Cerebellar cortex (tissue), 1 donor: Measurements from ENCODE around the gene RGS7BP.
"Not testable (repeated sequence)": the region's sequence is repeated elsewhere in the genome, so short reads cannot be mapped to it uniquely, and the experiment has no call there.

ENCODE experiments used
- DNase-seq: peaks from one replicate; pipeline ENCODE4 v3.0.0-alpha.2; 2015; ENCODE audit warnings: low spot score

Gene RGS7BP

DNA sequence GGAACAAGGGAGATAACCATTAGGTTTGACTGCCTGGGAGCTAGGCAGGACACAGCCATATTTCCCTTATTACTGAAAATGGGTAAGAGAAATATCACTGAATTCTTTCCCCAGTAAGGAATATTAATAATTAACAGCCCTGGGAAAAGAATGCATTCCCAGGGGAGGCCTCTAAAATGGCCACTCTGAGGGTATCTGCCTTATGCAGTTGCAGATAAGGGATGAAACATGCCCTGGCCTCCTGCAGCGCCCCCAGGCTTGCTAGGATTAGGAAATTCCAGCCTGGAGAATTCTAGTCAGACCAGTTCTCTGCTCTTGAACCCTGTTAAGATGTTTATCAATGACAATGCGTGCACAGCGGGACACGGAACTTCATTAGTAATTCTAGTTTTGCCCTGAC is 52.8 kb downstream of the RGS7BP start:
- not testable (repeated sequence) for DNase-seq

DNA sequence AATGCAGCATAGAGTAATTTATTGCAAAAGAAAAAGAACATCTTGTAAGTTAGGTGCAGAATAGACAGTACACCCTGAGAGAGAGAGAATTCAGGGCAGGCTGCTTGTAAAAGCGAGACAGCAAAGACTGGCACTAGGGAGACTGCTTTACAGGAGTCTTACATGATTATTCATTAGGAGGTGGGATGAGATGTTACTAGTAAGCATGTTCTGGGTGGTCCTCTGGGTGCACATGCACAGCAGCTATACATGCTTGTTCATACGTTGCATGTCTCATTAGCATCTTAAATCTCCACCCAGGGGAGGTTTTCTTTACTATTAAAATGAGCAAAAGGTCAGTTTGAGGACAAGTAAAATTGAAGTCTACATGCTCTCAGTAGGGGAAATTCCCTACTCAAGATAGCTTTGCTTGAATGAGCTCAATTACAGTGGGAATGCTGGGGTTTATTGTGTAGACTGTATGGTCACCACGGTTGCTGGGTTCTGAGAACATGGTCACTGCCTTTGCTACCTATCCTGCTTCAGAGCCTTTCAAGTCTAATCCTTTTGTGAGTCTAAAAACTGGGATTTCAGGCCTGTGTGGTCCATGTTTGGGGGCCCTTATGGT is 60.6 kb downstream of the RGS7BP start:
- DNase-seq: no peak

DNA sequence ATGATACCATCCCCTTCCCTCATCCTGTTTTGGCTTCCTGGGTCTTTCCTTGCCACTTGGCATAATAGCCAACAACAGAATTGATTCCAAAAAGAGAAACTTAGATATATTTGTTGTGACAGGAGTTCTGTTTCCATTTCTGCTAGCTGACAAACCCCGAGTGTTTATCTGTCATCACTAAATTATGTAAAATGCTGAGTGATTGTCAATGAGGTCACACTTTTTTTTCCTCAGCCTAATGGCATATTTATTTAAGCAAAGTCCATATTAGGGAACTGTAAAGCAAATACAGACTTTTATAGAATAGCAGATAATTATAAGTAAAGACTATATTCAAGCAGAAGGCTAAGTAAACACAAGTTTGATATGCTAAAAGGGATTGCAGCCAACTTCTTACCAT is 64.0 kb downstream of the RGS7BP start:
- no peak for DNase-seq

DNA sequence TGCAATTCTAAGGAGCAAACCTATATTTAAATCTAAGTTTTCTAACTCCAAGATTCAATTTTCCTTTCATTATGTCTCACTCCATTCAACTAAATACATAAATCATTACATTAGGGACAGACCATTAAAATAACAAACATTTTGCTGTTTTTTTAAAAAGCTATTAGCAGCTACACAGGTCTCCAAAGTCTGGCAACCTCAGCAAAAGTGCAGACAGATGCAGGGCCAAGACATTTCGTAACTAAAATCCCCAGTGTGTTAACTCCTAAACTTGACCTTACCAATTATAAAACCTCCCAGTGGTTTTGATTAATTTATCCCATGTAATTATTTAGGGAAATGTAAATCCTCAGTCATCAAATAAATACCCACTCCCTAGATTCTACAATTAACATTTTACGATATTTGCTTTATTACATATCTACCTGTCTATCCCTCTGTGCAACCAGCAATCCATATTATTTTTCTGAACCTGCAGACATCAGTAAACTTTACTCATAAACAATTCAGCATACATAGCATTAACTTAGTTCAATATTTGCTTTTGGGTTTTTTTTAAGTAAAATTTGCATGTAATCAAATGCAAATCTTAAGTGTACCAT is 64.7 kb downstream of the RGS7BP start:
- no peak for DNase-seq

- DNase-seq: no peak
Measured at GRCh38 chr5:64575561-64575960, 69.7 kb downstream of the RGS7BP start.

DNA sequence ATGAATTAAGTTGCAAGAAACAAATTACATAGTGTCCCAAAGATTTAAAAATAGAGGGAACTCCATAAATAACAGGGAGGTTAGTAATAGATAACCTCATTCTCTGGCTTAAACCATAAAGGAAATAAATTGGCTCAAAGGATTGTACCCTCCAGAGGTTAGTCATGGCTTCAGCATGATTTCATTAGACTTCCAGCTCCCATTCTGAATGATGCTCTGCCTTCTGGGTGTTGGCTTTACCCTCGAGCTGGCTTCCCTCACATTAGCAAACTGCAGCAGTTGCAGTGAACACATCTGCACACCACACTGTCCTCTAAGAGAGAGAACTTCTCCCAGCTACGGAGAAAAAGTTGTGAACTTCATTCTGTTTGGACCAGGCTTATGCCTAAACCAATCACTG is 70.4 kb downstream of the RGS7BP start:
- no peak for DNase-seq

DNA sequence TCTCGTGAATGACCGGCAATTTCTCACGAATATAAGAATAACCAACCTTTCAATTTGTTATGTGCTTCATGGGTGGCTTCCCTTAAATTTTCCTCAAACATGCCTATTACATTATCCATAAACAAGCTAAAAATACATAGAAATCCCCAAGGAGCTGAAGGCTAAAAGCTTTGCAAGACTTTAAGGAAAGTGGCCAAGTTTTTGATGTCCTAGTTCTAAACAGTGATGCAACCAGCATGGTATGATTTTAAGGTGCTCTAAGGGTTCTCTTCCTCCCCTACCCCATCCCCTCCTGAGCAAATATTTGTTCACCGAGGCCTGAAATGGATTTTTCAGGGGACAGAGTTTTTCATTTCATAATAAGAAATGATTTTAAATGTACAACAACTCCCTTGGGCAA is 79.8 kb downstream of the RGS7BP start:
- DNase-seq: no peak

GRCh38 chr5:64587370-64587769 is 81.6 kb downstream of the RGS7BP start:
- no peak for DNase-seq

DNA sequence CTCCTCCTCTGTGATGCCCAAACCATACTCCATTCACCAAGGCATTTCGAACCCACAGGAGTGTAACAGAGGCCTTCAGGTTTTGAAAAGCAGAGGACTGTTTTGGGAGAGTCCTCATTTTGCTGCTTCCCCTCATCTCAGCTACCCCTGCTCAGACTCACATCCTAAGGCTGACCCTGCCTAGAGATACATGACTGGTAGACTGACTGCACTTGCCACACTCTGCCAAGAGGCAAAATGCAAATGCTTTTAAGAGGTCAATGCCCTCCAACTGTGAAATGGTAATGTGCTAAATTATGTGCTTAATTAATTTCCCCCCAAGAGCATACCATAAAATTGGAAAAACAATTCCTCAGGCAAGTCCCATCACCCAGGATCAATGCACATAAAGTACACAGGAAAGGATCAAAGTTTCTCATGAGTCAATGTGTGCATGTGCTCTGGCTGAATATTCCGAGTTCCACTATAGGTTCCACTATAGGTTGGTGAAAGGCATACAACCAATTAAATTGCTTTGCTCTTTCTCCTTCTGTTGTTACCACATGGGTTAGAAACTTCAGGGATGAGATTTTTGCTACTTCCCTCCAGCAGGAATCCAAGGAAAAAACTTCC is 87.0 kb downstream of the RGS7BP start:
- no peak for DNase-seq

- no peak for DNase-seq
Measured at GRCh38 chr5:64594025-64594424, 88.2 kb downstream of the RGS7BP start.

DNA sequence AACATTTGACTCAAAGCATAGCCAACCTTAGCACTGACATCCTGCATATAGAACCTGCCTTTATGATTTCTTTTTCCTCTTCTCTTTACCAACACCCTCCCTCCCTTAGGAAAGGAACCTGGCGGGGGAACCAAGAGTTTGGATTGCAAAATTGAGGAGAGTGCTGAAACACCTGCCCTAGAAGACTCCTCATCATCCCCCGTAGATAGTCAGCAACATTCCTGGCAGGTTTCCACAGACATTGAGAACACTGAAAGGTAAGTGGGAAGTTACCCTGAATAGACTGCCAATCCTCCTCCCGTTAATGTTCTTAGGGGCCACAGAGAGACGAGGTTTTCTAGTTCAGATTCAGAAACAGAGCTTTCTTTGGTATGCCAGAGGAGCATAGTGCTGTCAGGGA is 88.8 kb downstream of the RGS7BP start:
- peak; percentile 33 for DNase-seq

- peak; percentile 60 for DNase-seq
Measured at GRCh38 chr5:64595031-64595855, 89.4 kb downstream of the RGS7BP start.

GRCh38 chr5:64599226-64599625 is 93.4 kb downstream of the RGS7BP start:
- DNase-seq: no peak

- no peak for DNase-seq
Measured at GRCh38 chr5:64603676-64604075, 97.9 kb downstream of the RGS7BP start.

DNA sequence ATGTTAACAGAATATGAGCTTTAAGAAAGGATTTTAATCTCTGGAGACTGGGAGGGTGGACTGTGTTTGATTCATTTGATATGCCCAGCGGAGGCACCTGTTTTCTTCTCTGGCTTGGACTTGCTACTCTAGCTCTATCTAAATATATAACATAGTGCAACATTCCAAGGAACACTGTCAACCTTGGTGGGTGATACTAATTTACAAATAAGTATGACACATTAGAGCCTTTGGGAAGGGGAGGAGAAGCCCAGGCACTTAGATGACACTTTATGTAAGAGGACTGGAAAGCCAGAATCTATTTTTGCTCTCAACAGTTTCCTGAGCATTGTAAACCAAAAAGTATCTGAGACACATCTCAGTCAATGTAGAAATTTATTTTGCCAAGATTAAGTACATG is 101.1 kb downstream of the RGS7BP start:
- no peak for DNase-seq

DNA sequence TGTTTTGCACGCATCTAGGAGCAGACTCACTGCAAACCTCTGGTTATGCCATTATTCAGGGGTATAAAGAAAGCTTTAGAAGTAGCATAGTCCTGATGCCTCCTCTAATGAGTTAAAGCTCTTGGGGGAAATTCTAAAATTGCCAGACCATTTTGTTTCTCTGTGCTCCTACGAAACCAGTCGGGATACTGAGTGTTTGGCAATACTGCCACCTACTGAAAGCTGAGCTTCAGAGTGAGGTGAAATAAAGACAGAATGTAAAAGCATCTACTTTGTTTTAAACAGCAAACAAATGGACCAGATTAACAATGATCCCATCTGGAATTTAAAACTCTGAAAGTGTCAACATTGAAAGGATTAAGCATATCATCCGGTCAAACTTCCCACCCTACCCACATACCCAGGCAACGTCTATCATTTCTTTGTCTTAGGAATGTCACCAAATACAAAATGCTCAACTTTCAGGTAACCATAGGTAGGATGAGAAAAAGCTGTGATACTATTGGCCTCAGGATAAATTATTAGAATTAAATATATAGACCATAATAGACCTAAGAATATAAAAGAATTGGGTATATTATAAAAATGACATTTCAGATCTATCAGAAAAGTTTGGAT is 106.6 kb downstream of the RGS7BP start:
- DNase-seq: peak; percentile 80

GRCh38 chr5:64615895-64616294 is 110.1 kb downstream of the RGS7BP start:
- DNase-seq: no peak

DNA sequence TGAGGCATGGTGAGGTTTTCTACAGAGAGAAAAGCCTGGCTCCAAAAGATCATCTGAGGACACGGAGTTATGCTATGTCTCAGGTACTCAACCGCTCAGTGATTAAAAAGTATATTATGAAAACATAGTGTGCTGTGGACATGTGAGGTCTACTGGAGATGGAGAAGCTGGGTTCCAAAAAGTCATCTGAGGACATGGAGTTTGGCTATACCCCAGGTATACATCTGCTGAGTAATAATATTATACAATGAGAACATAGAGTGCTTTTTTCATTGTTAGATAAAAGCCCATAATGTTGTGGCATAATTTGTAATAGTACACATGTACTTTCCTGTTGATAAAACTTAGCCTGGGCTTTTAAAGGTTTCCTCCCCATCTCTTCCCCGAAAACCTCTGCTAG is 113.8 kb downstream of the RGS7BP start:
- no peak for DNase-seq

- no peak for DNase-seq
Measured at GRCh38 chr5:64622991-64623390, 117.2 kb downstream of the RGS7BP start.

GRCh38 chr5:64625678-64626077 is 119.9 kb downstream of the RGS7BP start:
- no peak for DNase-seq

DNA sequence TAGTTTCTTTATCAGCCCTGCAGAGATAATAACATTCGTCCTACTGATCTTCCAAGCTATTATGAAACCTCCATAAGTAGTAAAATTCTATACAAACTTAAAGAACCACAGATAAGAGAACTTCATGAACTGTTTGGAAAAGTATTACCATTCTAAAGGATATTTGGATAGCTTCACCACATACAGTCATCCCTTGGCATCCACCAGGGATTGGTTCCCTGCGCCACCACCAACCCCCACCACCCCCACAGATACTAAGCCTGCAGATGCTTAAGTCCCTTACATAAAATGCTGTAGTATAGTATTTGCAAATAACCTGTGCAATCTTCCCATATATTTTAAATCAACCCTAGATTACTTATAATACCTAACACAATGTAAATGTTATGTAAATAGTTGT is 123.1 kb downstream of the RGS7BP start:
- no peak for DNase-seq

GRCh38 chr5:64629841-64630240 is 124.0 kb downstream of the RGS7BP start:
- no peak for DNase-seq

DNA sequence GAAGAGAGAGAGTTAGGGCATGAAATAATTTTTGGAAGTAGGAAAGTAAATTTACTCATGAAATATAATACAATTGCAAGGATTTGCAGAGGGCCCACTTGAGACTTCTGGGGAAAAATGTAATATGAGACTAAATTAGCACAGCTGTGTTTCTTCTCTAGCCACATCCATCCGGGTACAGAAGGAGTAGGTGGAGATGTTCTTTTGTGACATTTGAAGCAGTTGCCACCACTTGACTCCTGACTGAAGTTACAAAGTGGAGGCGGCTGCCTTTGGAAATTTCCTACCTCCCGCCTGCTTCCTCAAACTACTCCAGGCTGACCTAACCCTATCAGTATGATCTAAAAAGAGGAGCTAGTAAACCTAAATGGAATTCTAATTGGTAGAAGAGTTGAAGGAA is 126.4 kb downstream of the RGS7BP start:
- no peak for DNase-seq
